Large intestine (tissue), 1 donor: ENCODE measurements around the gene PSMA3. TPM values are rescaled to one million over a fixed set of nuclear protein-coding genes. Genes with fewer than 3 reads are reported as not detected.

Experiments
- polyA plus RNA-seq: library from polyadenylated mRNA; unstranded; fragments of 120-200 nt; gene quantifications from one replicate; pipeline ENCODE4 v1.2.1, GENCODE V29; 2013

PSMA3 gene
- polyA plus RNA-seq, 1 donor: 151 TPM

Other genes starting within 250 kb of the PSMA3 start
- 3.8 TPM for gene ARMH4, start 92.6 kb upstream of the PSMA3 start, polyA plus RNA-seq
- gene ACTR10, start 44.7 kb upstream of the PSMA3 start, polyA plus RNA-seq: 68.1 TPM
- gene ARID4A, start 53.7 kb downstream of the PSMA3 start, polyA plus RNA-seq: 19.4 TPM
- 0.24 TPM for gene TOMM20L, start 151.1 kb downstream of the PSMA3 start, polyA plus RNA-seq
- gene TIMM9, start 182.7 kb downstream of the PSMA3 start, polyA plus RNA-seq: 73.3 TPM
- 13.0 TPM for gene KIAA0586, start 182.9 kb downstream of the PSMA3 start, polyA plus RNA-seq